WERI-Rb-1 (cell line): ENCODE measurements around the gene GABBR1.
"Not testable (repeated sequence)": the region's sequence is repeated elsewhere in the genome, so short reads cannot be mapped to it uniquely, and the experiment has no call there.

Source experiments
- DNase-seq: peaks from one replicate; pipeline ENCODE4 v3.0.0-alpha.2; 2020
- H3K27ac ChIP-seq: fragments of 250-450 bp; sonication (Bioruptor Pico); 2 replicates; pipeline ENCODE4 v1.5.1; 2020; ENCODE audit warnings: mild to moderate bottlenecking, moderate library complexity
- H3K27me3 ChIP-seq: fragments of 250-450 bp; sonication (Bioruptor Pico); 2 replicates; pipeline ENCODE4 v1.5.1; 2021; ENCODE audit warnings: mild to moderate bottlenecking, low read depth, moderate library complexity; ENCODE audit not compliant: insufficient read depth, severe bottlenecking
- H3K36me3 ChIP-seq: fragments of 250-450 bp; sonication (Bioruptor Pico); 2 replicates; pipeline ENCODE4 v1.5.1; 2020; ENCODE audit warnings: mild to moderate bottlenecking, moderate library complexity
- H3K4me3 ChIP-seq: 2 replicates; pipeline ENCODE4 v1.5.1; 2011; ENCODE audit warnings: low read depth, mild to moderate bottlenecking, control low read depth, low read length
- H3K9me3 ChIP-seq: fragments of 250-450 bp; sonication (Bioruptor Pico); 2 replicates; pipeline ENCODE4 v1.5.1; 2021; ENCODE audit warnings: mild to moderate bottlenecking, moderate library complexity; ENCODE audit not compliant: severe bottlenecking
- TF ChIP-seq, protein P1 (sequence below): IDR thresholded peaks from 2 replicates; pipeline ENCODE4 v1.5.1; 2011; ENCODE audit warnings: low read depth, mild to moderate bottlenecking, control low read depth, inconsistent platforms, low read length

GABBR1 gene

DNA sequence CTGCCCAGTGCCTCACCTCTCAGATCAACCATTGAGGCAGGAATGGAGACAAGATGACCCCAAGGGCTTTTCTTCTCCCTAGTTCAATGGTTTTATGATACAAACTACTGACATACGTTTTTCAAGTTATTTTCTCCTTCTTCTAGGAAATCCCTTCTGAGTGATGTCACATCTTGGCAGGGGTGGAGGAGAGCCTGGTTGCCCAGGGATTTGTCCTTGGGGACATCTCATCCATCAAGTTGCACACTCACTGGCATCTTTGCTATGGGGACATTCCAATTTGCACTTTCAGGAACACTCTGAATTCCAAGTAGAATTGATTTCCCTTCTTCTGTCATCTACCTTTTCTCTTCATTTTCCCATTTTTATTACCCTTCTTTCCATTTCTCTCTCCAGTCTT lies 38.0 kb upstream of the GABBR1 start:
- no peaks in the 10 kb centered on the region for H3K36me3 ChIP-seq
- peaks cover 98% of the 10 kb centered on the region for H3K27me3 ChIP-seq
- TF ChIP-seq, protein P1, sequence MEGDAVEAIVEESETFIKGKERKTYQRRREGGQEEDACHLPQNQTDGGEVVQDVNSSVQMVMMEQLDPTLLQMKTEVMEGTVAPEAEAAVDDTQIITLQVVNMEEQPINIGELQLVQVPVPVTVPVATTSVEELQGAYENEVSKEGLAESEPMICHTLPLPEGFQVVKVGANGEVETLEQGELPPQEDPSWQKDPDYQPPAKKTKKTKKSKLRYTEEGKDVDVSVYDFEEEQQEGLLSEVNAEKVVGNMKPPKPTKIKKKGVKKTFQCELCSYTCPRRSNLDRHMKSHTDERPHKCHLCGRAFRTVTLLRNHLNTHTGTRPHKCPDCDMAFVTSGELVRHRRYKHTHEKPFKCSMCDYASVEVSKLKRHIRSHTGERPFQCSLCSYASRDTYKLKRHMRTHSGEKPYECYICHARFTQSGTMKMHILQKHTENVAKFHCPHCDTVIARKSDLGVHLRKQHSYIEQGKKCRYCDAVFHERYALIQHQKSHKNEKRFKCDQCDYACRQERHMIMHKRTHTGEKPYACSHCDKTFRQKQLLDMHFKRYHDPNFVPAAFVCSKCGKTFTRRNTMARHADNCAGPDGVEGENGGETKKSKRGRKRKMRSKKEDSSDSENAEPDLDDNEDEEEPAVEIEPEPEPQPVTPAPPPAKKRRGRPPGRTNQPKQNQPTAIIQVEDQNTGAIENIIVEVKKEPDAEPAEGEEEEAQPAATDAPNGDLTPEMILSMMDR, result no peak
- DNase-seq, result no peak
- H3K9me3 ChIP-seq, result peaks cover 8% of the 10 kb centered on the region
- H3K27ac ChIP-seq, result no peak overlapping the region
- no peak overlapping the region for H3K4me3 ChIP-seq

DNA sequence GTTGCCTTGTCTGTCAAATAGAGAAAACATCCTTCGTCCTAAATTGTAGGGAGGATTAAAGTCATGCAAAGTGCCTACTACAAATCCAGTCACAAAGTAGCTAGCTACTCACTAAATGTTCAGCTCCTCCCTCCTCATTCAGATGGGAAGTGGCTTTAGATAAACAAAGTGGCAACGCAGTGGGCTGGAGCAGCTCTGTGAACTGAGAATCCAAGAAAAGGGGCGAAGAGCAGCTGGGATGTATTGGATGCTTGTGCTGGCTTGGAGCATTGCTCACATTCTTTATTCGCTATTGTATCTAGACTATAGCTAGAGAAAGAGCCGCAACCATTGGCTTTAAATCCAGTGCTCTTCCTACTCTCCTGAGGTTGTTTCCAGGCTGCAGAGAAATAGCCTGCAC lies 34.2 kb upstream of the GABBR1 start:
- TF ChIP-seq, protein P1, result no peak
- Histone ChIP-seq H3K27ac (no peak overlapping the region), H3K9me3 (no peaks in the 10 kb centered on the region), H3K4me3 (no peak overlapping the region), H3K36me3 (no peaks in the 10 kb centered on the region), H3K27me3 (peaks cover 87% of the 10 kb centered on the region)
- DNase-seq, result no peak

DNA sequence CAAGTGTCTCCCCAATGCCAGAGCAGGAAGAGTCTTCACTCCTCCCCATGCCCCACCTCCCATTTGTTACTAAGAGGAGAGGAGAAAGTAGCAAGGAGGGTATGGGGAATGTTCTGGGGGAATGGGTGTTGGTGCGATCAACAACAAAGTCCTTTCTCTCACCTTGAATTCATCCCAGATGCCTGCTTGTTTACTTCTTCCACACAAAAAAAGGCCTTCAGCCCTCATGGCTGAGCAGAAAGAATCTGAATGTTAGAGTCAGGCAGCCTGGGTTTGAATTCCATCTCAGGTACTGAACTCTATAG lies 33.8 kb upstream of the GABBR1 start:
- no peak overlapping the region for H3K4me3 ChIP-seq
- no peaks in the 10 kb centered on the region for H3K9me3 ChIP-seq
- H3K27me3 ChIP-seq, result peaks cover 87% of the 10 kb centered on the region
- no peaks in the 10 kb centered on the region for H3K36me3 ChIP-seq
- no peak overlapping the region for H3K27ac ChIP-seq
- TF ChIP-seq, protein P1, result no peak
- no peak for DNase-seq

DNA sequence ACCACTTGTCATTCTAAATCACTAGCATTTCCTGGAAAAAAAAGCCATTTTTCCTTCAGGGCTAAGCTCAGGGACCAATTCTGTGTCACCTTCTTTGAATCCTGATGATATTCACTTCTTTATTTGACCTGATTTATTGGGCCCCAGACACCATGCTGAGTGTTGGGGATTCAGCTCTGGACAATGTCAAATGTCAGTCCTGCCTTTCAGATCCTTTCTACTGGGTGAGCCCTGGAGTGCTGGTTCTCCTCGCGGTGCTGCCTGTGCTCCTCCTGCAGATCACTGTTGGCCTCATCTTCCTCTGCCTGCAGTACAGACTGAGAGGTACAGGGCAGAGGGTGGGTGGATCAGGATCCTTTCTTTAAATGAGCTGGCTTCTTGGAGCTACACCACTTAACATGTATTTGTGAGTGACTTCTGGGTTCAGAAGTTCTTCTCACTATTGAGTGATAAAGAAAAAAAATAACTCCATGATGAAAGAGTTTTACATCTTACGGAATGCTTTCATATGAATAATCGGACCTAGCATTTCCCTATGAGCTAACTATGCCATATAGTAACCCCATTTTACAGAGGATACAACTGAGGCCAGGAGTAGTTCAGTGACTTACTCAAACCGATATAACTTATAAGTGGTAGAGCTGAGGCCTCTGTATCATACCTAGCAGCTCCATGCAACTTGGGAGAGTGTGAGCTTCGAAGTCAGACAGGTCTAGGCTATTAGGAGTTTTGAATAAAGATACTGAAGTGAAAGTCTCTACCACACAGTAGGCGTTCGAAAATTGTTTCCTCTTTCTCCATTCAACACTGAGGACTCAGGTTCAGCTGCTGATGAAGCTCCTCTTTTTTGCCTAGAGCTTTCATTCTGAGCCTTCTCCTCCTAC lies 33.2 kb upstream of the GABBR1 start:
- H3K4me3 ChIP-seq, result no peak overlapping the region
- no peak for DNase-seq
- no peak overlapping the region for H3K27ac ChIP-seq
- H3K9me3 ChIP-seq, result no peaks in the 10 kb centered on the region
- TF ChIP-seq, protein P1, result no peak
- H3K27me3 ChIP-seq, result peaks cover 87% of the 10 kb centered on the region
- no peaks in the 10 kb centered on the region for H3K36me3 ChIP-seq

DNA sequence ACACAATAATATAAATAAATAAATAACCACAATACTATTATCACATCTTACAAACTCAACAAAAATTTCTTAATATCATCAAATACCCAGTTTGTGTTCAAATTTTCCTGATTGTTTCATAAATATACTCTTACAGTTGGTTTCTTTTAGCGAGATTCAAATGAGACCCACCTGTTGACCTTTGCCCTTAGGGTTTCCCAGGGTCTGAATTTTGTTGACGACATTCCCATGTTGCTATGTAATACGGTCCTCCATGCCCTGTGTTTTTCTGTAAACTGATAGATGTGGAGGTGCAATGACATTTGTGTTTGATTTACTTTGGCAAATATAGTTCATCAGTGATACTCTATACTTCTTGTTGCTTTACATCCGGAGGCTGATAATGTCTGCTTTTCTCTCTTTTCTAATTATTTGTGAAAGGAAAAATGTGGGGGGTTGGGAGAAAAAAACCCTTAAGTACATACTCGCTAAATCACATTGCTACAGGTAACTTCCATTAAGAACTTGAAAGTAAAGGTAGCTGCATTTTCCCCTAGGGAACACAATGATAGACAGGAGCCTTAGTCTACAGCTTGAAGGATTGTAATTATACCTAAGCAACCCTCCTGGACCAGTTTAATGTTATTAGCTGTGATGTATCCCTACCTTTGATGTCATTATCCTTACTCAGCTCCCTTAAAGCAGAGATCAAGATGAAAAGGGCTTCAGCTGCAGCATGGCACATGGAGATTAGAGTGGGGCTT lies 30.5 kb upstream of the GABBR1 start:
- no peak overlapping the region for H3K4me3 ChIP-seq
- peaks cover 85% of the 10 kb centered on the region for H3K27me3 ChIP-seq
- TF ChIP-seq, protein P1, result no peak
- no peak overlapping the region for H3K27ac ChIP-seq
- no peaks in the 10 kb centered on the region for H3K36me3 ChIP-seq
- no peak for DNase-seq
- H3K9me3 ChIP-seq, result no peaks in the 10 kb centered on the region

DNA sequence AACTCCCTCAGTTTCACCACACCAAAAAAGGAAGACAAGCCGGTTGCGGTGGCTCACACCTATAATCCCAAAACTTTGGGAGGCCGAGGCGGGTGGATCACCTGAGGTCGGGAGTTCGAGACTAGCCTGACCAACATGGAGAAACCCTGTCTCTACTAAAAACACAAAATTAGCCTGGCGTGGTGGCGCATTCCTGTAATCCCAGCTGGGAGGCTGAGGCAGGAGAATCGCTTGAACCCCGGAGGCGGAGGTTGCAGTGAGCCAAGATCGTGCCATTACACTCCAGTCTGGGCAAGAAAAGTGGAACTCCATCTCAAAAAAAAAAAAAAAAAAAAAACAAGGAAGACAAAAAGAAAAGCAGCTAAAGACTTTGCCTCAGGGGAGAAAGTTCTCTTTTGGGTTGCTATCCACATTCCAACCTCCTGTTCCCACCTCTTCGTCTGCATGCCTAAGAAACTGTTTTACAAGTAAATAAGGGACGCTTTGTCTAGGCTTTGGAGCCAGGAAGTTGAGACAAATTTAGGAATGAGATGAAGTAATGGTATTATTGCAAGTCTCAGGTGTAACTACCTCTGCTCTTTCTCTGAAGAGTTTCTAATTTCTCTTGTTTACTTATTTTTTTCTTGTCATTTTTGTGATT lies 28.6 kb upstream of the GABBR1 start:
- H3K27me3 ChIP-seq, result peaks cover 84% of the 10 kb centered on the region
- not testable (repeated sequence) for H3K36me3 ChIP-seq, H3K4me3 ChIP-seq, H3K9me3 ChIP-seq, H3K27ac ChIP-seq, DNase-seq
